ENCODE measurements around the gene PACS1.
A peak's percentile ranks its signal among the peaks of the same experiment; 100 is the strongest.

The PACS1 gene

DNA sequence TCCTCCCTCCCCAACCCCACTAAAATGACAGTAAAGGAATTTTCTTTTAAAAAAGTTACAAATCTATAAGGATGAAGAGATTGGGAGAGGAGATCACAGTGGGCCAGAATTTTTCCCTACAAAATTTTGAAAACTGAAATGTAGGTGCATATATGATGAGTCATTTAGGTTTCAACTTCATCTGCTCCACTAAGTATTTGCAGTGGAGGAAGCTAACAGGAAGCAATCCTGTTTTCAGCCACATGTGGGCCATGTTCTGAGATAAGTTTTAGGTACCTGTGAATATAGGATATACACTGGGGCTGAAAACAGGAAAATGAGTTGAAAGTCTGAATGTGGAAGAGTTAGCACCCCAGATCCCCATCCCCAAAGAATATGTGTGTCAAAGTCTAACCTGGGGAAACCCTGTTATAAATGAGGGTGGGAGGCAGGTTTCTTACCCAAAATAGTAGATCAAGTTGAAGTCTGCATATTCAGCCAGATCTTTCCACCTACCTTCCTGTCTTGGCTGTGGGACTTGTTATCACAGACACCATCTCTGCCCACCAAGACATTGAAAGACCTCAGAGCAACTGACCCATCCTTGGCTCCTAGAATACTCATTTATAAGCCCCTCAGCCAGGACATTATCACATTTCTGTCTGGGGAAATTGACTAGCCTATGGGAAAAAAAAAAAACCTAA is 87.3 kb downstream of the PACS1 start:
- ATAC-seq (replicated peaks) (no peak), DNase-seq (no peak)
- Mint-ChIP-seq H3K27me3 (no peaks in the 10 kb centered on the region), H3K36me3 (ENCODE audit: insufficient read depth) (no peaks in the 10 kb centered on the region), H3K4me3 (no peak overlapping the region), H3K4me1 (ENCODE audit: low read depth in 2 of 2) (peaks cover 15 to 51% of the 10 kb centered on the region in 2 donors), H3K9me3 (no peaks in the 10 kb centered on the region), H3K27ac (peak overlapping the region; percentile 53 to 73)

DNA sequence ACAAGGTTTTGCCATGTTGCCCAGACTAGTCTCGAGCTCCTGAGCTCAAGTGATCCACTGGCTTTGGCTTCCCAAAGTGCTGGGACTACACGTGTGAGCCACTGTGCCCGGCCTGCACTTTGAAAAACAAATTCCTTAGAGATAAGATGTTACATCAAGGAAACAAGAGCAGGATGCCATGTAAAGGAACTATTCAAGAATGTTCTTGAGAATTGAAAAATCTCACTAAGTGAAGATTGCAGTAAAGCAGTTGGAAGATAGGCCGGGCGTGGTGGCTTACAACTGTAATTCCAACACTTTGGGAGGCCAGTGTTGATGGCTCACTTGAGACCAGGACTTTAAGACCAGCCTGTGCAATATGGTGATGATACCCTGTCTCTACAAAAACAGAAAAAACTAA is 88.1 kb downstream of the PACS1 start:
- Mint-ChIP-seq H3K27ac (peak overlapping the region; percentile 9 to 83), H3K36me3 (ENCODE audit: insufficient read depth) (no peaks in the 10 kb centered on the region), H3K4me3 (no peak overlapping the region), H3K4me1 (ENCODE audit: low read depth in 2 of 2) (peaks cover 15 to 51% of the 10 kb centered on the region in 2 donors), H3K9me3 (no peaks in the 10 kb centered on the region), H3K27me3 (no peaks in the 10 kb centered on the region)
- DNase-seq (no peak), ATAC-seq (replicated peaks) (no peak)

DNA sequence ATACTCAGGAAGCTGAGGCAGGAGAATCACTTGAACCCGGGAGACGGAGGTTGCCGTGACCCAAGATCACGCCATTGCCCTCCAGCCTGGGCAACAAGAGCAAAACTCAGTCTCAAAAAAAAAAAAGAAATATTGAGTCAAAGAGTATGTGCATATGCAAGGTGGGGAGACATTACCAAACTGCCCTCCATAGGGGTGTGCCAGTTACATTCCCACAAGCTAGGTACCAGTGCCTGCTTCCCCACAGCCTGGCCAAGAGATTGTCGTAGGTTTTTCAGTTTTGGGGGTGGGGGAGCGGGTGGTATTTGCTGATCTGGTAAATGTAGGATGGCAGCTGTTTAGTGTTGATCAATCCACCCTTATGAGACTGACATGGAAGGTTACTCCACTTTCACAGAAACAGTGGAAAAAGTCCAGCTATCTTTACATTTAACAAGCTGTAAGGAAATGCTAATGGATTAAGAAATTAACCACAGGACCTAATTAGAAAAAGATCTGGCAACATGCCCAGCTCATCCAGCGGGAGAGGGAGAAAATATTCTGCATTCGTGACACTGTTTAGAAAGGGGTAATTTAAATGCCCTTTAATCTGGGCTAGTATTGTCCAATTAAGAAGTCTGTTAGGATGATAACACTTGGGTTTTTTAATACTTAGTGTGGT is 89.4 kb downstream of the PACS1 start:
- Mint-ChIP-seq H3K36me3 (ENCODE audit: insufficient read depth) (no peaks in the 10 kb centered on the region), H3K4me1 (ENCODE audit: low read depth in 2 of 2) (peaks cover 14 to 58% of the 10 kb centered on the region in 2 donors), H3K27ac (peak overlapping the region in 1 of 2 donors; percentile 75), H3K27me3 (no peaks in the 10 kb centered on the region), H3K9me3 (no peaks in the 10 kb centered on the region), H3K4me3 (no peak overlapping the region)
- DNase-seq (no peak), ATAC-seq (replicated peaks) (no peak)

DNA sequence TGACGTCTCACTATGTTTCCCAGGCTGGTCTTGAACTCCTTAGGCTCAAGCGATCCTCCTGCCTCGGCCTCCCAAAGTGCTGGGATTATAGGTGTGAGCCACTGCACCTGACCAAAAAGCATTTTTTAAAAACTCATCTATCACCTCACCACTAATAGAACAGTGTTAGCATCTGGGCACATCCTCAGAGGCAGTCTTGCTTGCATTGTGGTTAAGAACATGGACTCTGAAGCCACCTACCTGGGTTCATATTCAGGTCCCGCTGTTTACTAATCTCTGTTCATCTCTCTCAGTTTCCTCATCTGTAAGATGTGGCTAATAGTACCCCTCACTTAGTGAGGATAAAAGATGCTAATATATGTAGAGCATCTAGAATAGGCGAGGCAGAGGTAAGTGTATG is 90.6 kb downstream of the PACS1 start:
- no peaks in the 10 kb centered on the region for H3K27me3 Mint-ChIP-seq
- peak overlapping the region in 1 of 2 donors; percentile 52 for H3K27ac Mint-ChIP-seq
- H3K36me3 Mint-ChIP-seq (ENCODE audit: insufficient read depth) = no peaks in the 10 kb centered on the region
- DNase-seq = no peak
- no peaks in the 10 kb centered on the region for H3K9me3 Mint-ChIP-seq
- no peak overlapping the region for H3K4me3 Mint-ChIP-seq
- ATAC-seq (replicated peaks) = no peak
- H3K4me1 Mint-ChIP-seq (ENCODE audit: low read depth in 2 of 2) = peaks cover 14 to 61% of the 10 kb centered on the region in 2 donors

DNA sequence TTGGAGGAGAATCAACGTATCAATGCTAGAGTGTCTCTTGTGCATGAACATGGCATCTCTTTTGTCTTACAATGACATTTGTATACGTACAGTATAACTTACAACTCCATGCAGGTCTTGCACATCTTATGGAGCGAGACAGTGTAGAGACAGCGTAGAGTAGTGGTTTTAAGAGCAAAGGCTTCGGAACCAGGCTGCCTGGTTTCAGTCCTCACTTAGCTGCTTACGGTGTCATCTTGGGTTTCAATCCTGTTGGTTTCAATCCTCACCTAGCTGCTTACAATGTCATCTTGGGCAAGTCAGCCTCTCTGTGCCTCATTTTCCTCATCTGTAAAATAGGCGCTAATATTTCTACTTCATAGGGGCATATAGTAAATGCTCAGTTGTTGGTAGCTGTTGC is 98.2 kb downstream of the PACS1 start:
- no peaks in the 10 kb centered on the region for H3K9me3 Mint-ChIP-seq
- H3K4me3 Mint-ChIP-seq = no peak overlapping the region
- H3K4me1 Mint-ChIP-seq (ENCODE audit: low read depth in 2 of 2) = peaks cover 10 to 46% of the 10 kb centered on the region in 2 donors
- no peaks in the 10 kb centered on the region for H3K27me3 Mint-ChIP-seq
- peaks cover 9% of the 10 kb centered on the region for H3K36me3 Mint-ChIP-seq (ENCODE audit: insufficient read depth)
- H3K27ac Mint-ChIP-seq = no peak overlapping the region
- DNase-seq (no peak), ATAC-seq (replicated peaks) (no peak)

DNA sequence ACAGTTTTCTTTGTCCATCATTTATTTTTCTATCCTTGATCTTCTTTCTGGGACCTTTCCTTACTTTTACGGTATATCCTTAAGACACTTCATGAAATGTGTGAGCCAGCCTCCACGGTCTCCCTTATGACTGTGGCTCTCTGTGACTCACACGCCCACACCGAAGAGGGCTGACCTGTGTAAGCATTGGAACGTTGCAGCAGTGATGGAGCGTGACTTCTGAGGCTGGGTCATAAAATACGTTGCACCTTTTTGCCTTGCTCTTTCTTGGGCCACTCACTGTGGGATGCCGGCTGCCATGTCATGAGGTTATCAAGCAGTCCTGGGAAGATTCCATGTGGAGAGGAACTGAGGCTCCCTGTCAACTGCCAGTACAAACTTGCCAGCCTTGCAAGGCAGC is 102.1 kb downstream of the PACS1 start:
- ATAC-seq (replicated peaks) (no peak), DNase-seq (no peak)
- peaks cover 17% of the 10 kb centered on the region for H3K36me3 Mint-ChIP-seq (ENCODE audit: insufficient read depth)
- no peak overlapping the region for H3K4me3 Mint-ChIP-seq
- H3K4me1 Mint-ChIP-seq (ENCODE audit: low read depth in 2 of 2) = peaks cover 11 to 40% of the 10 kb centered on the region in 2 donors
- H3K27me3 Mint-ChIP-seq = no peaks in the 10 kb centered on the region
- no peaks in the 10 kb centered on the region for H3K9me3 Mint-ChIP-seq
- peak overlapping the region in 1 of 2 donors; percentile 56 for H3K27ac Mint-ChIP-seq

DNA sequence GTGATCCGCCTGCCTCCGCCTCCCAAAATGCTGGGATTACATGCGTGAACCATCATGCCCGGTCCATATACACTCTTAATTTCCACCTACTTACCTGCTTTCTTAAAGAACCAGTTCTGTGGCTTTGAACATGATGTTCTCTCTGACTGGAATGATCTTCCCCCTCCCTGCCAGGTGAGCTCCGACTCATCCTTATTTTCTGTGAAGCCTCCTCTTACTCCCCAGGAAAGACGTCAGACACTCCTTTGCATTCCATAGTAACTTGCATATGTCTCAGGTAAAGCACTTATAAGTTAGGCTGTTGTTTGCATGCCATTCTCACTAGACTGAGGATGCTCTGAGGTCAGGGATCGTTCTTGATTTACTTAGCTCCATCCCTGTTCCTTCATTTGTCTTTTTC is 106.6 kb downstream of the PACS1 start:
- DNase-seq = no peak
- peaks cover 18% of the 10 kb centered on the region for H3K36me3 Mint-ChIP-seq (ENCODE audit: insufficient read depth)
- H3K27ac Mint-ChIP-seq = peak overlapping the region in 1 of 2 donors; percentile 59
- H3K27me3 Mint-ChIP-seq = no peaks in the 10 kb centered on the region
- H3K9me3 Mint-ChIP-seq = no peaks in the 10 kb centered on the region
- peaks cover 10 to 55% of the 10 kb centered on the region in 2 donors for H3K4me1 Mint-ChIP-seq (ENCODE audit: low read depth in 2 of 2)
- ATAC-seq (replicated peaks) = no peak
- H3K4me3 Mint-ChIP-seq = no peak overlapping the region

DNA sequence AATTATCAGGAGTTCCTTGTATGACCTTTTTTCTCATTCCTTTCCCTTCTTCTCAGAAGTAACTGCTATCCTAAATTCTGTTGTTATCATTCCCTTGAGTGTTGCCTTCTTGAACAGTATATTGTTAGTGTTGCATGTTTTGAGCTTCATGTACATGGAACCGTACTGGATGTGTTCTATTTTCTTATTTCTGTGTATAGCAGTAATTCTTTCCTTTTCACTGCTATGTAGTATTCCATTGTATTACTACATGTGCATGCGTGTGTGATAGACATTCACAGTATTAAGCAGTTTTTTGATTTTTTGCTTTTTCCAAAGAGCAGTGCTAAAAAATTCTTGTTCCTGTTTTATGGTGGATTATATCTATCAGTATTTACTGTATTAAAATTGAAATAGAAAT is 108.1 kb downstream of the PACS1 start:
- peaks cover 7 to 55% of the 10 kb centered on the region in 2 donors for H3K4me1 Mint-ChIP-seq (ENCODE audit: low read depth in 2 of 2)
- no peaks in the 10 kb centered on the region for H3K9me3 Mint-ChIP-seq
- no peak for ATAC-seq (replicated peaks)
- H3K4me3 Mint-ChIP-seq = no peak overlapping the region
- H3K27ac Mint-ChIP-seq = no peak overlapping the region
- DNase-seq = no peak
- peaks cover 14% of the 10 kb centered on the region for H3K36me3 Mint-ChIP-seq (ENCODE audit: insufficient read depth)
- H3K27me3 Mint-ChIP-seq = no peaks in the 10 kb centered on the region

DNA sequence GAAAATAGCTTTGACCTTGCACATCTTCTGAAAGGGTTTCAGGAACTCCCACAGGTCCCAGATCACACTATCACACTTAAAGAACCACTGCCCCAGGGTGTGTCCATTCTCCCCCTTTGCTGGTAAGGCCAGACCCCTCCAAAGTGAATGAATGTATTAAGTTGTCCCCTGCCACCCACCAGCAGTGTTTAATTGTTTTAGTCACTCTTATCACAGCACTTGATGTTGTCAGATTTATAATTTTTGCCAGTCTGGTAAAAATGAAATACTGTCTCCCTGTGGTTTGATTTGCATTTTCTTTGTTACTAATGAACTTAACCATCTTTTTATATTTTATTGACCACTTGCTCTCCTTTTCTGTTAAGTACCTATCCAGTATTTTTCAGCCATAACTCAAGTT is 108.8 kb downstream of the PACS1 start:
- peak overlapping the region in 1 of 2 donors; percentile 89 for H3K27ac Mint-ChIP-seq
- H3K27me3 Mint-ChIP-seq = no peaks in the 10 kb centered on the region
- H3K9me3 Mint-ChIP-seq = no peaks in the 10 kb centered on the region
- no peak overlapping the region for H3K4me3 Mint-ChIP-seq
- no peak for ATAC-seq (replicated peaks)
- H3K4me1 Mint-ChIP-seq (ENCODE audit: low read depth in 2 of 2) = peaks cover 9 to 61% of the 10 kb centered on the region in 2 donors
- no peak for DNase-seq
- H3K36me3 Mint-ChIP-seq (ENCODE audit: insufficient read depth) = peaks cover 7% of the 10 kb centered on the region

DNA sequence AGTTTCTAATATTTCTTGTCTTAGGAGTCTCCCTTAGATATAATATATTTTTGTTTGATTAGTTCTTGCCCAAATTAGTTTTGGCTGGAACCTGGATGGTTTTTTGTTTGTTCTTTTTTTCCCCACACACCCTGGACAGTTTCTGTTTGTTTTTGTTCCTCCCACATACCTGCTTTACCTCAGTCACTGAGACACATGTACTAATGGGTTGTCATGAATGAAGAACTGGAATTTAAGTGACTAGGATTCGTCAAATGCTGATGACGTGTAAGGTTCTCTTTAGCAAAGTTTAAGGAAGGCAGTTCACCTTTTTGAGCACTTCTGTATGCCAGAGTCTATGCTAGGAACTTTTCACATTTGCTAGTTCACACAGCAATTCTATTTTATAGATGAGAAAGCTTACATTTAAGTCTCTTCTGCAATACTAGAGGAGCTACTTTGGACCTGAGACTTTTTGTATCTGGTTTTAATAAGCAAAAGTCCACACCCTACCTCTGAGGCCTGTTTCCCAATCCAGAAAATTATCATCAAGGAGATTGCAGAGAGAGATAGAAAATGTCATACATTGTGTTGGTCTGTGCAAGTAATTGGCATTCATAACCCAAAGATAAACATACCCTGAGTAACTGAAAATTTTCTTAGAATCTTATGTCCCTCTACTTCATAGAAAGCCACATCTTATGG is 111.7 kb downstream of the PACS1 start:
- Mint-ChIP-seq H3K27me3 (no peaks in the 10 kb centered on the region), H3K4me1 (ENCODE audit: low read depth in 2 of 2) (peaks cover 14 to 59% of the 10 kb centered on the region in 2 donors), H3K9me3 (no peaks in the 10 kb centered on the region), H3K36me3 (ENCODE audit: insufficient read depth) (peaks cover 10% of the 10 kb centered on the region), H3K4me3 (no peak overlapping the region), H3K27ac (no peak overlapping the region)
- ATAC-seq (replicated peaks) = no peak
- DNase-seq = no peak

DNA sequence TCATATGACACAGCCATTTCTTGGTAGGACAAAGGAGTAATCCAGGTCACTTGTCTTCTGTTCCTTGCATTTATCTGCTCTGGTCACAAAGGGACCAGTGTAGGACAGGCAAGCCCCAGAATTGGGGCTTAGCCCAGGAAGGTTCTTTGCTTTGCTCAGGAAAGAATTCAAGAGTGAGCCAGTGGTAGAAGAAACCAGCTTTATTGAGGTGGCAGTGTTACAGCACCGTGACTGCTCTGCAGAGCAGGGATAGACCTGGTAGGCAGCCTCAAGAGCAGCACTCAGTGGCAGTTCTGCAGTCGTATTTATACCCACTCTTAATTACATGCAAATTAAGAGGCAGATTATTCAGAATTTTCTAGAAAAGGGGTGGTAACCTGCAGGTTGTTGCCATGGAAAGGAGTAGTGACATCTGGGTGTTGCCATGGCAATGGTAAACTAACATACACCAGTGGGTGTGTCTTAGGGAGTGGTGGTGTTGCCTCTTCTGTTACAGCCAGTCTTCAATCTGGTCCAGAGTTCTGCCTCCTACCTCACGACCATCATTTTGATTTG is 113.5 kb downstream of the PACS1 start:
- Mint-ChIP-seq H3K27ac (peak overlapping the region in 1 of 2 donors; percentile 62), H3K4me3 (no peak overlapping the region), H3K27me3 (no peaks in the 10 kb centered on the region), H3K36me3 (ENCODE audit: insufficient read depth) (peaks cover 10% of the 10 kb centered on the region), H3K4me1 (ENCODE audit: low read depth in 2 of 2) (peaks cover 27 to 63% of the 10 kb centered on the region in 2 donors), H3K9me3 (no peaks in the 10 kb centered on the region)
- peak in 1 of 3 experiments; percentile 11 for DNase-seq
- peak; percentile 79 for ATAC-seq (replicated peaks)

DNA sequence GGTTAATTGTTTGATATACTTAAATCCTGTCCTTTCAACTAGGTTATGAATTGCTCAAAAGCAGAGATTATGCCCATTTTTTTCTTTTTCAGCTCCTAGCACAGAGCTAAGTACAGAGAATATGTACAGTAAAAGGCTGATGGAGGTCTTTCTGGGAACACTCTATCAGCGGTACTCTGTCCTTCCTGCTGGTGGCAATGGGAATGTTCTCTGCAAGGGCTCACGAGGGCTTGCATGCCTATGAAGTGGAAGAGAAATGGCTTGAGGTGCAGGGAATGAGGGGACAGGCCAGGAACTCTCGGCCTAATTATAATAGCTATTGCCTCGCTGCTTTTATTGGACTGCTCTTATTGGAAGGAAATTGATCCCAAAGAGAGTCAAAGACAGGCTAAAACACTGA is 114.7 kb downstream of the PACS1 start:
- DNase-seq (no peak), ATAC-seq (replicated peaks) (no peak)
- peaks cover 10% of the 10 kb centered on the region for H3K36me3 Mint-ChIP-seq (ENCODE audit: insufficient read depth)
- H3K27ac Mint-ChIP-seq = peak overlapping the region; percentile 62 to 74
- H3K4me3 Mint-ChIP-seq = no peak overlapping the region
- H3K27me3 Mint-ChIP-seq = no peaks in the 10 kb centered on the region
- H3K4me1 Mint-ChIP-seq (ENCODE audit: low read depth in 2 of 2) = peaks cover 26 to 60% of the 10 kb centered on the region in 2 donors
- no peaks in the 10 kb centered on the region for H3K9me3 Mint-ChIP-seq

DNA sequence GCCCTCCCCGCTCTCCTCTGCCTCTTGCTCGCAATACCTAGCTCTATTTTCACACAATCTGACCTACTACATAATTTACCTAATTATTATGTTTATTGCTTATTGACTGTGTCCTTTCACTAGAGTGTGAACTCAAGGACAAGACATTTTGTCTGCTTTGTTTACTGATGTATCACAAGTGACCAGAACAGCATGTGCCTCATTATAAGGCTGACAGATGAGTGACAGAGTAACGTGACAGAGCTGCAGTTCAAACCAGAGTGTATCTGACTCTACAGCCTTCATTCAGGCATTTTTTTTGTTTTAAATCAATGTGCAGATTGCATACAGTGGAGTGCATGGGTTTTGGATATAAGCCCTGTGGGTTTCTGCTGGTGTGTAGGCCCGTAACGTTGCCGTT is 116.4 kb downstream of the PACS1 start:
- Mint-ChIP-seq H3K27me3 (no peaks in the 10 kb centered on the region), H3K36me3 (ENCODE audit: insufficient read depth) (peaks cover 11% of the 10 kb centered on the region), H3K9me3 (no peaks in the 10 kb centered on the region), H3K4me3 (no peak overlapping the region), H3K27ac (peak overlapping the region; percentile 2 to 18), H3K4me1 (ENCODE audit: low read depth in 2 of 2) (peaks cover 29 to 49% of the 10 kb centered on the region in 2 donors)
- DNase-seq (no peak), ATAC-seq (replicated peaks) (no peak)

Measured in effector memory CD8-positive, alpha-beta T cell (primary cell).